ENCODE results near the gene TTYH1. TPM values are rescaled to one million over a fixed set of nuclear protein-coding genes. Genes with fewer than 3 reads are reported as not detected.
"Not testable (repeated sequence)": the region's sequence is repeated elsewhere in the genome, so short reads cannot be mapped to it uniquely, and the experiment has no call there.

Gene TTYH1
- total RNA-seq, 1 donor from 2014 or later = not detected

GRCh38 chr19:54439174-54439851 lies 24.0 kb downstream of the TTYH1 start:
- peaks cover 2% of the 10 kb centered on the region for H3K4me1 Mint-ChIP-seq (ENCODE audit: low read depth)
- no peak overlapping the region for H3K27ac Mint-ChIP-seq (ENCODE audit: unreplicated experiment)
- DNase-seq (ENCODE audit: low spot score) = no peak
- no peak overlapping the region for H3K4me3 Mint-ChIP-seq (ENCODE audit: unreplicated experiment)
- H3K27me3 Mint-ChIP-seq (ENCODE audit: low read depth) = no peaks in the 10 kb centered on the region
- peaks cover 8% of the 10 kb centered on the region for H3K36me3 Mint-ChIP-seq (ENCODE audit: low read depth)
- peak; percentile 70 for TF ChIP-seq CTCF (IDR thresholded peaks at IDR 0.05)
- no peaks in the 10 kb centered on the region for H3K9me3 Mint-ChIP-seq (ENCODE audit: low read depth)

- no peak for DNase-seq (ENCODE audit: low spot score)
- peaks cover 2% of the 10 kb centered on the region for H3K4me1 Mint-ChIP-seq (ENCODE audit: low read depth)
- no peak overlapping the region for H3K27ac Mint-ChIP-seq (ENCODE audit: unreplicated experiment)
- no peaks in the 10 kb centered on the region for H3K27me3 Mint-ChIP-seq (ENCODE audit: low read depth)
- no peaks in the 10 kb centered on the region for H3K9me3 Mint-ChIP-seq (ENCODE audit: low read depth)
- TF ChIP-seq CTCF (IDR thresholded peaks at IDR 0.05) = no peak
- H3K36me3 Mint-ChIP-seq (ENCODE audit: low read depth) = peaks cover 13% of the 10 kb centered on the region
- no peak overlapping the region for H3K4me3 Mint-ChIP-seq (ENCODE audit: unreplicated experiment)
Measured at GRCh38 chr19:54440641-54441040, 25.4 kb downstream of the TTYH1 start.

- no peak for DNase-seq (ENCODE audit: low spot score)
- Mint-ChIP-seq H3K9me3 (ENCODE audit: low read depth) (no peaks in the 10 kb centered on the region), H3K4me3 (ENCODE audit: unreplicated experiment) (no peak overlapping the region), H3K4me1 (ENCODE audit: low read depth) (peaks cover 18% of the 10 kb centered on the region), H3K27me3 (ENCODE audit: low read depth) (no peaks in the 10 kb centered on the region), H3K27ac (ENCODE audit: unreplicated experiment) (no peak overlapping the region), H3K36me3 (ENCODE audit: low read depth) (peaks cover 16% of the 10 kb centered on the region)
- no peak for TF ChIP-seq CTCF (IDR thresholded peaks at IDR 0.05)
Measured at GRCh38 chr19:54444737-54445136, 29.5 kb downstream of the TTYH1 start.

- not testable (repeated sequence) for DNase-seq (ENCODE audit: low spot score); H3K27ac Mint-ChIP-seq (ENCODE audit: unreplicated experiment); H3K27me3 Mint-ChIP-seq (ENCODE audit: low read depth); H3K4me3 Mint-ChIP-seq (ENCODE audit: unreplicated experiment); H3K9me3 Mint-ChIP-seq (ENCODE audit: low read depth)
- Mint-ChIP-seq H3K36me3 (ENCODE audit: low read depth) (peaks cover 17% of the 10 kb centered on the region), H3K4me1 (ENCODE audit: low read depth) (peaks cover 34% of the 10 kb centered on the region)
- TF ChIP-seq CTCF (IDR thresholded peaks at IDR 0.05) = peak; percentile 19
Measured at GRCh38 chr19:54446349-54446748, 31.1 kb downstream of the TTYH1 start.

- peaks cover 41% of the 10 kb centered on the region for H3K4me1 Mint-ChIP-seq (ENCODE audit: low read depth)
- no peaks in the 10 kb centered on the region for H3K9me3 Mint-ChIP-seq (ENCODE audit: low read depth)
- H3K27ac Mint-ChIP-seq (ENCODE audit: unreplicated experiment) = peak overlapping the region; percentile 100
- peak; percentile 33 for TF ChIP-seq CTCF (IDR thresholded peaks at IDR 0.05)
- peaks cover 21% of the 10 kb centered on the region for H3K36me3 Mint-ChIP-seq (ENCODE audit: low read depth)
- H3K27me3 Mint-ChIP-seq (ENCODE audit: low read depth) = no peaks in the 10 kb centered on the region
- DNase-seq (ENCODE audit: low spot score) = peak; percentile 91
- peak overlapping the region; percentile 100 for H3K4me3 Mint-ChIP-seq (ENCODE audit: unreplicated experiment)
Measured at GRCh38 chr19:54448040-54448773, 32.9 kb downstream of the TTYH1 start.
